ENCODE data around the gene NKX2-1. TPM values are rescaled to one million over a fixed set of nuclear protein-coding genes. Genes with fewer than 3 reads are reported as not detected.

The NKX2-1 gene
- total RNA-seq, 2 donors from 2014 or later: 0.31 to 0.62 TPM

GRCh38 chr14:36508418-36509068 lies 11.5 kb downstream of the NKX2-1 start:
- H3K36me3 ChIP-seq (ENCODE audit: control insufficient read depth, insufficient read depth, low read length): no peaks in the 10 kb centered on the region
- H3K4me1 Mint-ChIP-seq: peaks cover 47% of the 10 kb centered on the region
- peaks cover 100% of the 10 kb centered on the region for H3K27me3 ChIP-seq (ENCODE audit: control insufficient read depth, insufficient read depth, low read length, poor library complexity, severe bottlenecking)
- 1% methylated on average over 21 to 32 of the region's 32 CpGs for WGBS, 2 experiments (ENCODE audit: insufficient coverage in 1 of 2, insufficient read length in 1 of 2)
- peaks cover 11% of the 10 kb centered on the region for H3K4me1 ChIP-seq (ENCODE audit: control insufficient read depth, insufficient read depth, low read length)
- peaks cover 94% of the 10 kb centered on the region for H3K27me3 Mint-ChIP-seq (ENCODE audit: insufficient read depth)
- H3K27ac ChIP-seq (ENCODE audit: low read depth, low read length): no peak overlapping the region
- TF ChIP-seq CTCF (conservative IDR thresholded peaks at IDR 0.05): no peak
- H3K9me3 Mint-ChIP-seq: no peaks in the 10 kb centered on the region
- no peak overlapping the region for H3K9ac ChIP-seq (ENCODE audit: extremely low read depth, low read length, poor library complexity, severe bottlenecking)
- no peaks in the 10 kb centered on the region for H3K9me3 ChIP-seq (ENCODE audit: control insufficient read depth, low read length)
- peak; percentile 80 for DNase-seq
- no peak overlapping the region for H3K27ac Mint-ChIP-seq
- H3K4me3 Mint-ChIP-seq: peak overlapping the region; percentile 27
- no peaks in the 10 kb centered on the region for H3K36me3 Mint-ChIP-seq (ENCODE audit: low read depth)
- H3K4me3 ChIP-seq (ENCODE audit: low read length): peak overlapping the region; percentile 70

GRCh38 chr14:36507847-36508417 lies 12.1 kb downstream of the NKX2-1 start:
- Histone ChIP-seq H3K36me3 (ENCODE audit: control insufficient read depth, insufficient read depth, low read length) (no peaks in the 10 kb centered on the region), H3K9ac (ENCODE audit: extremely low read depth, low read length, poor library complexity, severe bottlenecking) (no peak overlapping the region), H3K27ac (ENCODE audit: low read depth, low read length) (no peak overlapping the region), H3K4me3 (ENCODE audit: low read length) (no peak overlapping the region), H3K9me3 (ENCODE audit: control insufficient read depth, low read length) (no peaks in the 10 kb centered on the region), H3K4me1 (ENCODE audit: control insufficient read depth, insufficient read depth, low read length) (peaks cover 11% of the 10 kb centered on the region), H3K27me3 (ENCODE audit: control insufficient read depth, insufficient read depth, low read length, poor library complexity, severe bottlenecking) (peaks cover 100% of the 10 kb centered on the region)
- H3K4me3 Mint-ChIP-seq: peak overlapping the region; percentile 27
- H3K27me3 Mint-ChIP-seq (ENCODE audit: insufficient read depth): peaks cover 94% of the 10 kb centered on the region
- H3K27ac Mint-ChIP-seq: no peak overlapping the region
- TF ChIP-seq CTCF (conservative IDR thresholded peaks at IDR 0.05): no peak
- DNase-seq: no peak
- 2% methylated on average over 8 to 28 of the region's 28 CpGs for WGBS, 2 experiments (ENCODE audit: insufficient coverage in 1 of 2, insufficient read length in 1 of 2)
- no peaks in the 10 kb centered on the region for H3K9me3 Mint-ChIP-seq
- H3K36me3 Mint-ChIP-seq (ENCODE audit: low read depth): no peaks in the 10 kb centered on the region
- peaks cover 43% of the 10 kb centered on the region for H3K4me1 Mint-ChIP-seq

GRCh38 chr14:36506732-36507614 lies 13.1 kb downstream of the NKX2-1 start:
- no peaks in the 10 kb centered on the region for H3K9me3 Mint-ChIP-seq
- TF ChIP-seq CTCF (conservative IDR thresholded peaks at IDR 0.05): no peak
- peak; percentile 52 for DNase-seq

More at GRCh38 chr14:36506732-36507614, 13.1 kb downstream of the NKX2-1 start:
- 25 to 35% methylated on average over 3 to 10 of the region's 10 CpGs for WGBS, 2 experiments (ENCODE audit: insufficient coverage in 1 of 2, insufficient read length in 1 of 2)
- H3K36me3 ChIP-seq (ENCODE audit: control insufficient read depth, insufficient read depth, low read length): no peaks in the 10 kb centered on the region
- no peak overlapping the region for H3K4me3 ChIP-seq (ENCODE audit: low read length)
- peaks cover 34% of the 10 kb centered on the region for H3K4me1 Mint-ChIP-seq
- H3K27ac ChIP-seq (ENCODE audit: low read depth, low read length): no peak overlapping the region
- H3K9me3 ChIP-seq (ENCODE audit: control insufficient read depth, low read length): no peaks in the 10 kb centered on the region
- no peaks in the 10 kb centered on the region for H3K36me3 Mint-ChIP-seq (ENCODE audit: low read depth)
- no peak overlapping the region for H3K27ac Mint-ChIP-seq
- H3K27me3 ChIP-seq (ENCODE audit: control insufficient read depth, insufficient read depth, low read length, poor library complexity, severe bottlenecking): peaks cover 100% of the 10 kb centered on the region
- no peak overlapping the region for H3K9ac ChIP-seq (ENCODE audit: extremely low read depth, low read length, poor library complexity, severe bottlenecking)
- H3K4me3 Mint-ChIP-seq: no peak overlapping the region
- H3K4me1 ChIP-seq (ENCODE audit: control insufficient read depth, insufficient read depth, low read length): peaks cover 7% of the 10 kb centered on the region
- H3K27me3 Mint-ChIP-seq (ENCODE audit: insufficient read depth): peaks cover 94% of the 10 kb centered on the region
